Measurements from ENCODE around the gene KLK10.
"Not testable (repeated sequence)": the region's sequence is repeated elsewhere in the genome, so short reads cannot be mapped to it uniquely, and the experiment has no call there.

DNA sequence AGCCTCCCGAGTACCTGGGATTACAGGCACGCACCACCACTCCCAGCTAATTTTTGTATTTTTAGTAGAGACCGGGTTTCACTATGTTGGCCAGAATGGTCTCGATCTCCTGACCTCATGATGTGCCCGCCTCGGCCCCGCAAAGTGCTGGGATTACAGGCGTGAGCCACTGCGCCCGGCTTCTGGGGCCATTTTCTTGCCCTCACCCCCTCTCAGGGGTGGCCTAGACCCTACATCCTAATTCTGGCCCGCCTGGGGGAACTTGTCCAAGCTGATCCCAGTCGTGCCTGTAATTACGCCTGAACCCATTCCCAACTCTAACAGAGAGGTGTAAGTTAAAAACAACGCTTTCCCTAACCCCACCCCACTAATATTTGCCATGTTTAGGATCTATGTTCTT, 35.1 kb downstream of the KLK10 start:
- TF ChIP-seq, protein P1, sequence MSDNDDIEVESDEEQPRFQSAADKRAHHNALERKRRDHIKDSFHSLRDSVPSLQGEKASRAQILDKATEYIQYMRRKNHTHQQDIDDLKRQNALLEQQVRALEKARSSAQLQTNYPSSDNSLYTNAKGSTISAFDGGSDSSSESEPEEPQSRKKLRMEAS (IDR thresholded peaks at IDR 0.05; ENCODE audit: insufficient read depth, insufficient read length) = not testable (repeated sequence)
- TF ChIP-seq FOS (IDR thresholded peaks at IDR 0.05; ENCODE audit: borderline replicate concordance, insufficient read depth, low read length); CTCF (IDR thresholded peaks at IDR 0.05; ENCODE audit: extremely low read depth in 1 of 2, insufficient read depth in 1 of 2, low read depth in 1 of 2, low read length in 2 of 2); EZH2 (IDR thresholded peaks at IDR 0.05; ENCODE audit: borderline replicate concordance, low read depth, low read length, severe bottlenecking); POLR2A (IDR thresholded peaks at IDR 0.05; ENCODE audit: low read depth, low read length); POLR2AphosphoS5 (IDR thresholded peaks at IDR 0.05; ENCODE audit: insufficient read depth, low read depth, low read length); JUN (IDR thresholded peaks at IDR 0.05; ENCODE audit: borderline replicate concordance, insufficient read depth, insufficient read length, low read depth); GATA2 (IDR thresholded peaks at IDR 0.05; ENCODE audit: insufficient read depth, insufficient read length, low read depth, low read length): not testable (repeated sequence)

Data from endothelial cell of umbilical vein (primary cell).